Measurements from ENCODE around the gene RPL22. TPM values are rescaled to one million over a fixed set of nuclear protein-coding genes. Genes with fewer than 3 reads are reported as not detected.
A peak's percentile ranks its signal among the peaks of the same experiment; 100 is the strongest.

Gene RPL22
- total and polyA plus RNA-seq, 4 donors = 186 to 985 (median 248) TPM

GRCh38 chr1:6145396-6145750 lies 54.0 kb downstream of the RPL22 start:
- ATAC-seq (ENCODE audit: insufficient read depth, low FRiP score) = no peak

GRCh38 chr1:6144647-6145395 lies 54.6 kb downstream of the RPL22 start:
- Histone ChIP-seq H3K9ac (ENCODE audit: insufficient read depth in 1 of 2, low read length in 2 of 2) (no peak overlapping the region), H3K4me1 (ENCODE audit: control insufficient read depth in 5 of 5, insufficient read depth in 5 of 5, low read length in 5 of 5) (peaks cover 0 to 4% (median 0%) of the 10 kb centered on the region in 5 donors), H3K27ac (ENCODE audit: low read depth in 1 of 2, low read length in 1 of 2) (no peak overlapping the region), H3K9me3 (ENCODE audit: control insufficient read depth in 4 of 4, insufficient read depth in 3 of 4, low read length in 3 of 4) (peaks cover 0 to 3% (median 0%) of the 10 kb centered on the region in 4 donors), H3K4me3 (no peak overlapping the region), H3K27me3 (ENCODE audit: control insufficient read depth in 3 of 3, insufficient read depth in 3 of 3, low read length in 2 of 3) (peaks cover 0 to 34% (median 9%) of the 10 kb centered on the region in 3 donors), H3K36me3 (ENCODE audit: control insufficient read depth in 4 of 4, insufficient read depth in 4 of 4, low read length in 4 of 4) (no peaks in the 10 kb centered on the region)
- peak in 1 of 3 donors; percentile 4 for DNase-seq
- WGBS, 2 donors = 48 to 73% methylated on average over 16 of the region's 16 CpGs
- TF ChIP-seq CTCF (IDR thresholded peaks at IDR 0.05; ENCODE audit: control extremely low read depth, extremely low read depth) = no peak
- no peak for ATAC-seq (ENCODE audit: insufficient read depth, low FRiP score)

More at GRCh38 chr1:6145396-6145750, 54.0 kb downstream of the RPL22 start:
- no peak overlapping the region for H3K9ac ChIP-seq (ENCODE audit: insufficient read depth in 1 of 2, low read length in 2 of 2)
- WGBS, 2 donors = 54 to 89% methylated on average over 2 of the region's 2 CpGs
- no peak overlapping the region for H3K4me3 ChIP-seq
- H3K36me3 ChIP-seq (ENCODE audit: control insufficient read depth in 4 of 4, insufficient read depth in 4 of 4, low read length in 4 of 4) = no peaks in the 10 kb centered on the region
- no peak overlapping the region for H3K27ac ChIP-seq (ENCODE audit: low read depth in 1 of 2, low read length in 1 of 2)
- DNase-seq = no peak
- H3K27me3 ChIP-seq (ENCODE audit: control insufficient read depth in 3 of 3, insufficient read depth in 3 of 3, low read length in 2 of 3) = peaks cover 0 to 39% (median 9%) of the 10 kb centered on the region in 3 donors
- TF ChIP-seq CTCF (IDR thresholded peaks at IDR 0.05; ENCODE audit: control extremely low read depth, extremely low read depth) = no peak
- H3K4me1 ChIP-seq (ENCODE audit: control insufficient read depth in 5 of 5, insufficient read depth in 5 of 5, low read length in 5 of 5) = peaks cover 0 to 4% (median 0%) of the 10 kb centered on the region in 5 donors
- peaks cover 0 to 5% (median 0%) of the 10 kb centered on the region in 4 donors for H3K9me3 ChIP-seq (ENCODE audit: control insufficient read depth in 4 of 4, insufficient read depth in 3 of 4, low read length in 3 of 4)

- H3K27me3 ChIP-seq (ENCODE audit: control insufficient read depth in 3 of 3, insufficient read depth in 3 of 3, low read length in 2 of 3) = peaks cover 0 to 27% (median 5%) of the 10 kb centered on the region in 3 donors
- no peak overlapping the region for H3K27ac ChIP-seq (ENCODE audit: low read depth in 1 of 2, low read length in 1 of 2)
Observed at GRCh38 chr1:6144175-6144574, 55.2 kb downstream of the RPL22 start.

More at GRCh38 chr1:6144175-6144574, 55.2 kb downstream of the RPL22 start:
- ATAC-seq (ENCODE audit: insufficient read depth, low FRiP score) (no peak), DNase-seq (no peak)
- Histone ChIP-seq H3K36me3 (ENCODE audit: control insufficient read depth in 4 of 4, insufficient read depth in 4 of 4, low read length in 4 of 4) (no peaks in the 10 kb centered on the region), H3K9me3 (ENCODE audit: control insufficient read depth in 4 of 4, insufficient read depth in 3 of 4, low read length in 3 of 4) (peaks cover 0 to 2% (median 0%) of the 10 kb centered on the region in 4 donors), H3K4me3 (no peak overlapping the region), H3K4me1 (ENCODE audit: control insufficient read depth in 5 of 5, insufficient read depth in 5 of 5, low read length in 5 of 5) (peaks cover 0 to 4% (median 0%) of the 10 kb centered on the region in 5 donors), H3K9ac (ENCODE audit: insufficient read depth in 1 of 2, low read length in 2 of 2) (no peak overlapping the region)
- WGBS, 2 donors = 71 to 78% methylated on average over 7 of the region's 7 CpGs
- no peak for TF ChIP-seq CTCF (IDR thresholded peaks at IDR 0.05; ENCODE audit: control extremely low read depth, extremely low read depth)
